Measurements from ENCODE around the gene PI4KA. TPM values are rescaled to one million over a fixed set of nuclear protein-coding genes. Genes with fewer than 3 reads are reported as not detected.
A peak's percentile ranks its signal among the peaks of the same experiment; 100 is the strongest.

PI4KA gene
- total and polyA plus RNA-seq, 2 donors (not counting 1 experiment from before 2014, with no cell fraction given): 26.4 to 40.6 TPM

DNA sequence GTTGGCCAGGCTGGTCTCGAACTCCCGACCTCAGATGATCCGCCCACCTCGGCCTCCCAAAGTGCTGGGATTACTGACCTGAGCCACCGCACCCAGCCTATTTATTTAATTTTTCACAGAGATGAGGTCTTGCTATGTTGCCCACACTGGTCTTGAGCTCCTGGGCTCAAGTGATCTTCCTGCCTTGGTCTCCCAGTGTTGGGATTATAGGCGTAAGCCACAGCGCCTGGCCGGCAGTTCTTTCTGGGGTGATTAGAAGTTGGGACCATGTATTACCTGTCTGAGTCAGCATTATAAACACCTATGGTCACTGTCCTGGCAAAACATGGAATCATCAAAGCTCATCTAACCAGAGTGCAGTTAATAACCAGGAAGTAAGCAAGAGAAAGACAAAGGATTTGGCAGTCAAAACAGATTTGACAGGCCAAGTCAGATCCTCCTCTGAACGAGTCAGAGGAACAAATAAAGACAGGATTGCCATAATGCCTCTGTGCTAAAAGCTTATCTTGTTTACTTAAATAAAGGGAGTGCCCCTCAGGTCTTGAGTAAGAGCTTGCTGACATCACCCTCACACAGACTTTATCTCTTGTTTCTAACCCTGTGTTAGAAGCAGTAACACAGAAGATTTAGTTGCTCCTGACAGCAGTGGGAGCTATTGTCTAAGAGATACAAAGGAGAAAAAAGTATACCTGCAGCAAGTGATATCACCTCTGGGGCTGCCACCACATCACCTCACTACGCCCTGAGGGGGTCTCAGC, 81.0 kb downstream of the PI4KA start:
- H2AFZ ChIP-seq (ENCODE audit: low read length): no peak overlapping the region
- peak overlapping the region; percentile 32 for H3K27ac ChIP-seq (ENCODE audit: insufficient read depth, low read length)
- no peak for TF ChIP-seq EZH2 (IDR thresholded peaks at IDR 0.05; ENCODE audit: low read length, missing control alignments)
- TF ChIP-seq, protein P1, sequence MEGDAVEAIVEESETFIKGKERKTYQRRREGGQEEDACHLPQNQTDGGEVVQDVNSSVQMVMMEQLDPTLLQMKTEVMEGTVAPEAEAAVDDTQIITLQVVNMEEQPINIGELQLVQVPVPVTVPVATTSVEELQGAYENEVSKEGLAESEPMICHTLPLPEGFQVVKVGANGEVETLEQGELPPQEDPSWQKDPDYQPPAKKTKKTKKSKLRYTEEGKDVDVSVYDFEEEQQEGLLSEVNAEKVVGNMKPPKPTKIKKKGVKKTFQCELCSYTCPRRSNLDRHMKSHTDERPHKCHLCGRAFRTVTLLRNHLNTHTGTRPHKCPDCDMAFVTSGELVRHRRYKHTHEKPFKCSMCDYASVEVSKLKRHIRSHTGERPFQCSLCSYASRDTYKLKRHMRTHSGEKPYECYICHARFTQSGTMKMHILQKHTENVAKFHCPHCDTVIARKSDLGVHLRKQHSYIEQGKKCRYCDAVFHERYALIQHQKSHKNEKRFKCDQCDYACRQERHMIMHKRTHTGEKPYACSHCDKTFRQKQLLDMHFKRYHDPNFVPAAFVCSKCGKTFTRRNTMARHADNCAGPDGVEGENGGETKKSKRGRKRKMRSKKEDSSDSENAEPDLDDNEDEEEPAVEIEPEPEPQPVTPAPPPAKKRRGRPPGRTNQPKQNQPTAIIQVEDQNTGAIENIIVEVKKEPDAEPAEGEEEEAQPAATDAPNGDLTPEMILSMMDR (conservative IDR thresholded peaks at IDR 0.05 in 1 of 2, IDR thresholded peaks at IDR 0.05 in 1 of 2; ENCODE audit: low read depth in 1 of 2, low read length in 2 of 2): no peak
- no peaks in the 10 kb centered on the region for H4K20me1 ChIP-seq (ENCODE audit: control insufficient read depth, extremely low read depth, insufficient read depth, low read length)
- peak; percentile 88 to 92 for DNase-seq (ENCODE audit: low read depth in 2 of 2)
- no peaks in the 10 kb centered on the region for H3K79me2 ChIP-seq (ENCODE audit: control insufficient read depth, insufficient read depth, low read length)
- peaks cover 2% of the 10 kb centered on the region for H3K36me3 ChIP-seq (ENCODE audit: control insufficient read depth, insufficient read depth, low read length)
- no peak overlapping the region for H3K4me3 ChIP-seq (replicated peaks in 1 of 4; ENCODE audit: control extremely low read depth in 1 of 4, insufficient read depth in 1 of 4, low read depth in 3 of 4, low read length in 4 of 4)
- no peaks in the 10 kb centered on the region for H3K27me3 ChIP-seq (ENCODE audit: control insufficient read depth, insufficient read depth, low read length)
- peaks cover 5% of the 10 kb centered on the region for H3K4me1 ChIP-seq (ENCODE audit: control insufficient read depth, extremely low read depth, insufficient read depth, low read length)
- no peaks in the 10 kb centered on the region for H3K9me3 ChIP-seq (ENCODE audit: control insufficient read depth, insufficient read depth, low read depth, low read length)
- no peak overlapping the region for H3K9ac ChIP-seq (ENCODE audit: insufficient read depth, low read length)
- H3K4me2 ChIP-seq (ENCODE audit: extremely low read depth, insufficient read depth, low read length): no peak overlapping the region

DNA sequence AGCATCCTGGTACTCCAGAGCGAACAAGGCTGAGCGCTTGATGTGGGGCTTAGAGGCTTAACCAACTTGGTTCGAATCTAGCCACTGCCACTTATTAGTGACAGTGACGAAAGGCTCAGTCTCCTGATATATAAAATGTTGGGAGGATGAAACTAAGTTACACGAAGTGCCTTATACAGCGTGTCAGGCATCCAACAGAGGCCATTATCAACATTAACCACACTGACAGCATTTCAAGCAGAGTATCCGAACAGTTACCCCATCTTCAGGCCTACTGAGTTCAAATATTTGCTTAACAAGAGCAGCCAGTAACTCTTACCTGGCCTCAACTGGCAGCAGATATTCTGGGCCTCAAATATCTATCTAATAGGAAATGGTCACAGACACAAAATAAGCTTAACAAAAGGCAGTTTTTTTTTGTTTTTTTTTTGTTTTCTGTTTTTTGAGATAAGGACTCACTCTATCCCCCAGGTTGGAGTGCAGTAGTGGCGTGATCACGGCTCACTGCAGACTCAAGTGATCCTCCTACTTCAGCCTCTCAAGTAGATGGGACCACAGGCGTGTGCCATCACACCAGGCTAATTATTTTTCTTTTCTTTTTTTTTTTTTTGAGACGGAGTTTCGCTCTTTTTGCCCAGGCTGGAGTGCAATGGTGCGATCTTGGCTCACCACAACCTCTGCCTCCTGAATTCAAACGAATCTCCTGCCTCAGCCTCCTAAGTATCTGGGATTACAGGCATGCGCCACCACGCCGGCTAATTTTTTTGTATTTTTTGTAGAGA, 81.8 kb downstream of the PI4KA start:
- peaks cover 2% of the 10 kb centered on the region for H3K36me3 ChIP-seq (ENCODE audit: control insufficient read depth, insufficient read depth, low read length)
- H2AFZ ChIP-seq (ENCODE audit: low read length): no peak overlapping the region
- no peak overlapping the region for H3K4me3 ChIP-seq (replicated peaks in 1 of 4; ENCODE audit: control extremely low read depth in 1 of 4, insufficient read depth in 1 of 4, low read depth in 3 of 4, low read length in 4 of 4)
- H3K27ac ChIP-seq (ENCODE audit: insufficient read depth, low read length): no peak overlapping the region
- H3K27me3 ChIP-seq (ENCODE audit: control insufficient read depth, insufficient read depth, low read length): no peaks in the 10 kb centered on the region
- H3K4me2 ChIP-seq (ENCODE audit: extremely low read depth, insufficient read depth, low read length): no peak overlapping the region
- DNase-seq (ENCODE audit: low read depth in 2 of 2): no peak
- peaks cover 5% of the 10 kb centered on the region for H3K4me1 ChIP-seq (ENCODE audit: control insufficient read depth, extremely low read depth, insufficient read depth, low read length)
- no peaks in the 10 kb centered on the region for H3K9me3 ChIP-seq (ENCODE audit: control insufficient read depth, insufficient read depth, low read depth, low read length)
- no peaks in the 10 kb centered on the region for H3K79me2 ChIP-seq (ENCODE audit: control insufficient read depth, insufficient read depth, low read length)
- no peak for TF ChIP-seq EZH2 (IDR thresholded peaks at IDR 0.05; ENCODE audit: low read length, missing control alignments)
- TF ChIP-seq, protein P1 (conservative IDR thresholded peaks at IDR 0.05 in 1 of 2, IDR thresholded peaks at IDR 0.05 in 1 of 2; ENCODE audit: low read depth in 1 of 2, low read length in 2 of 2): no peak
- H4K20me1 ChIP-seq (ENCODE audit: control insufficient read depth, extremely low read depth, insufficient read depth, low read length): no peaks in the 10 kb centered on the region
- no peak overlapping the region for H3K9ac ChIP-seq (ENCODE audit: insufficient read depth, low read length)

DNA sequence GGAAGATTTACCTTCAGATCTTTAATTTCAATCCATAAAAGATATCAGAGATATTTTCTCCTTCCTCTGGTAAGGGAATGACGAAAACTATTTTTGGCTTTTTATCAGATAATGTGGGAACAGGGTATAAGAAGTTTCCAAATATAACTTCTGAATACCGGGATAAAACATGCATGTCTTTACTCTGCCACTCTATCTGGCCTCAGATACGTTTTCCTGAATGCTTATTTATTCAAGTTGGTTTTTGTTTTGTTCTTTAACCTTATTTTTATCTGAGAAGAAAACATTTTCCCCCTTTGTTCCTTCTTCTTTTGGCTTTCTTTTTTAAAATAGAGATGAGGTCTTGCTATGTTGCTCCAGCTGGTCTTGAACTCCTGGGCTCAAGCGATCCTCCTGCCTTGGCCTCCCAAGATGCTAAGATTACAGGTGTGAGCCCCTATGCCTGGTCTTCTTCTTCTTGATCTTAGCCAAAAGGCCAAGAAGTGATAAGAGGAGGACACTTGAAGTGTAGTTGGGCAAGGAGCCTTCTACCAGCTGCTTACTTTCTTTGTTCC, 83.2 kb downstream of the PI4KA start:
- no peak overlapping the region for H3K4me2 ChIP-seq (ENCODE audit: extremely low read depth, insufficient read depth, low read length)
- TF ChIP-seq, protein P1 (conservative IDR thresholded peaks at IDR 0.05 in 1 of 2, IDR thresholded peaks at IDR 0.05 in 1 of 2; ENCODE audit: low read depth in 1 of 2, low read length in 2 of 2): no peak
- TF ChIP-seq EZH2 (IDR thresholded peaks at IDR 0.05; ENCODE audit: low read length, missing control alignments): no peak

More for the DNA sequence above, 83.2 kb downstream of the PI4KA start:
- Histone ChIP-seq H3K9ac (ENCODE audit: insufficient read depth, low read length) (no peak overlapping the region), H2AFZ (ENCODE audit: low read length) (no peak overlapping the region), H3K4me3 (replicated peaks in 1 of 4; ENCODE audit: control extremely low read depth in 1 of 4, insufficient read depth in 1 of 4, low read depth in 3 of 4, low read length in 4 of 4) (no peak overlapping the region), H3K36me3 (ENCODE audit: control insufficient read depth, insufficient read depth, low read length) (peaks cover 2% of the 10 kb centered on the region), H3K27me3 (ENCODE audit: control insufficient read depth, insufficient read depth, low read length) (no peaks in the 10 kb centered on the region), H3K4me1 (ENCODE audit: control insufficient read depth, extremely low read depth, insufficient read depth, low read length) (peaks cover 5% of the 10 kb centered on the region), H3K27ac (ENCODE audit: insufficient read depth, low read length) (no peak overlapping the region), H3K9me3 (ENCODE audit: control insufficient read depth, insufficient read depth, low read depth, low read length) (no peaks in the 10 kb centered on the region), H4K20me1 (ENCODE audit: control insufficient read depth, extremely low read depth, insufficient read depth, low read length) (no peaks in the 10 kb centered on the region), H3K79me2 (ENCODE audit: control insufficient read depth, insufficient read depth, low read length) (no peaks in the 10 kb centered on the region)
- DNase-seq (ENCODE audit: low read depth in 2 of 2): no peak
